NCI-H2171 treated with DMSO at 0.1 percent for 48 hours (cell line): ENCODE results near the gene ARHGAP29.

Source experiments
- DNase-seq: peaks from one replicate; lab custom pipeline; 2025; lab: John Stamatoyannopoulos, UW

ARHGAP29 gene

GRCh38 chr1:94265011-94265422 is 27.6 kb upstream of the ARHGAP29 start:
- no peak for DNase-seq

GRCh38 chr1:94260635-94261387 is 23.4 kb upstream of the ARHGAP29 start:
- DNase-seq: no peak

- no peak for DNase-seq
Observed at GRCh38 chr1:94259635-94260289, 22.4 kb upstream of the ARHGAP29 start.

- no peak for DNase-seq
Observed at GRCh38 chr1:94258873-94259331, 21.5 kb upstream of the ARHGAP29 start.

GRCh38 chr1:94257444-94257843 is 20.1 kb upstream of the ARHGAP29 start:
- DNase-seq: no peak

- no peak for DNase-seq
Observed at GRCh38 chr1:94255476-94255875, 18.1 kb upstream of the ARHGAP29 start.

GRCh38 chr1:94254073-94254810 is 16.9 kb upstream of the ARHGAP29 start:
- no peak for DNase-seq

- no peak for DNase-seq
Observed at GRCh38 chr1:94253456-94254017, 16.2 kb upstream of the ARHGAP29 start.

GRCh38 chr1:94250341-94250740 is 13.0 kb upstream of the ARHGAP29 start:
- no peak for DNase-seq

- no peak for DNase-seq
Observed at GRCh38 chr1:94248956-94249688, 11.7 kb upstream of the ARHGAP29 start.

GRCh38 chr1:94247138-94248094 is 10.0 kb upstream of the ARHGAP29 start:
- no peak for DNase-seq

- DNase-seq: no peak
Observed at GRCh38 chr1:94246692-94247137, 9.3 kb upstream of the ARHGAP29 start.

- no peak for DNase-seq
Observed at GRCh38 chr1:94245747-94246438, 8.5 kb upstream of the ARHGAP29 start.

- no peak for DNase-seq
Observed at GRCh38 chr1:94244816-94245215, 7.4 kb upstream of the ARHGAP29 start.

- DNase-seq: no peak
Observed at GRCh38 chr1:94243665-94244064, 6.3 kb upstream of the ARHGAP29 start.

GRCh38 chr1:94240822-94241221 is 3.4 kb upstream of the ARHGAP29 start:
- no peak for DNase-seq

GRCh38 chr1:94239796-94240195 is 2.4 kb upstream of the ARHGAP29 start:
- no peak for DNase-seq

- no peak for DNase-seq
Observed at GRCh38 chr1:94239051-94239450, 1.7 kb upstream of the ARHGAP29 start.

- no peak for DNase-seq
Observed at GRCh38 chr1:94236630-94237290, 624 bp downstream of the ARHGAP29 start.
